GM19099 (cell line): Measurements from ENCODE around the gene SLC13A3.

Experiments used
- POLR2A ChIP-seq: IDR thresholded peaks from 3 replicates; pipeline ENCODE4 v1.6.1; 2011; ENCODE audit warnings: low read depth; ENCODE audit not compliant: insufficient read length; ENCODE audit errors: extremely low read depth

Gene SLC13A3

DNA sequence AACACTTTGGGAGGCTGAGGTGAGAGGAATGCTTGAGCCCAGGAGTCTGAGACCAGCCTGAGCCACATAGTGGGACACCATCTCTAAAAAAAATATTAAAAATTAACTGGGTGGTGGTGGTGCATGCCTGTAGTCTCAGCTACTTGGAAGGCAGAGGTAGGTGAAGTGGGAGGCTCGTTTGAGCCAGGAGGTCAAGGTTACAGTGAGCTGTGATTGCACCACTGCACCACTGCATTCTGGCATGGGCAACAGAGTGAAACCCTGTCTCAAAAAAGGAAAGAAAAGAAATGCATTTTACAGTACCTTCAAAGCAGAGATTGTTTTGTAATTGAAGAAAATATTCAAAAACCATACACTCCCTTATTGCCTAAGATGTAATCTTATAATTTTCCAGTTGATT is 107.3 kb downstream of the SLC13A3 start:
- TF ChIP-seq POLR2A, result no peak

- no peak for TF ChIP-seq POLR2A
Measured at GRCh38 chr20:46543033-46543432, 108.2 kb downstream of the SLC13A3 start.

- TF ChIP-seq POLR2A, result no peak
Measured at GRCh38 chr20:46541229-46541935, 109.9 kb downstream of the SLC13A3 start.

- no peak for TF ChIP-seq POLR2A
Measured at GRCh38 chr20:46539113-46539512, 112.1 kb downstream of the SLC13A3 start.

GRCh38 chr20:46530640-46531039 is 120.6 kb downstream of the SLC13A3 start:
- no peak for TF ChIP-seq POLR2A

GRCh38 chr20:46523696-46524328 is 127.4 kb downstream of the SLC13A3 start:
- TF ChIP-seq POLR2A, result no peak

DNA sequence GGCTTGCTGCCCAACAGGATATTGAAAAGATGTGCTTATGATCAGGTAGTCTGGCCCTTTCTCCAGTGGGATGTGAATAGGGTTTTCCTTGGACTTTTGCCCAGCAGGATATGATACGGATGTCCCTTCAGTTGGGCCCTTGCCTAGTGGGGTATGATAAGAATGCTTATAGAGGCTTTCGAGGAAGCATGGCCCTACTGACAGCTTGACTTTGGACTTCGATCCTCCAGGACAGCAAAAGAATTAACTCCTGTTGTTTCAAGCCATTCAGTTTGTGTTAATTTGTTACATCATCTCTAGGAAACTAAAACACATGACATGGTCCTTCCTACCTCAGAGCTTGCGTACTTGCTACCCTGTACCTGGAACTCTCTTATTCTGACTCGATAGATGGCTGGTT is 128.2 kb downstream of the SLC13A3 start:
- TF ChIP-seq POLR2A, result no peak

GRCh38 chr20:46520976-46521579 is 130.2 kb downstream of the SLC13A3 start:
- TF ChIP-seq POLR2A, result no peak

DNA sequence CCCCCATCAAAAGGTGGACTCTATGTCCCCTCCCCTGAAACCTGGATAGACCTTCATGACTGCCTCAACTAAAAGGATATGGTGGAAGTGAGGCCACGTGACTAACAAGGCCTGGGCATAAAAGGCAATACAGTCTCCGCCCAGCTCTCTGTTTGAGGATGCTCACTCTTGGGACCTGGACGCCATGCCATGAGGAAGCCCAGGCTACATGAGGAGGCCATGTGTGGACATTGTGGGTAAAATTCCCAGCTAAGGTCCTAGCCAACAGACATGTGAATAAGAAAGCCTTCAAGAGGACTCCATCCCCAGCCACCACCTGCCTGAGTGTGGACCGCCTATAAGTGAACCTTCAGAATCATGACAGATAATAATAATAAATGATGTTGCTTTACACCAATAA is 130.7 kb downstream of the SLC13A3 start:
- TF ChIP-seq POLR2A, result no peak

DNA sequence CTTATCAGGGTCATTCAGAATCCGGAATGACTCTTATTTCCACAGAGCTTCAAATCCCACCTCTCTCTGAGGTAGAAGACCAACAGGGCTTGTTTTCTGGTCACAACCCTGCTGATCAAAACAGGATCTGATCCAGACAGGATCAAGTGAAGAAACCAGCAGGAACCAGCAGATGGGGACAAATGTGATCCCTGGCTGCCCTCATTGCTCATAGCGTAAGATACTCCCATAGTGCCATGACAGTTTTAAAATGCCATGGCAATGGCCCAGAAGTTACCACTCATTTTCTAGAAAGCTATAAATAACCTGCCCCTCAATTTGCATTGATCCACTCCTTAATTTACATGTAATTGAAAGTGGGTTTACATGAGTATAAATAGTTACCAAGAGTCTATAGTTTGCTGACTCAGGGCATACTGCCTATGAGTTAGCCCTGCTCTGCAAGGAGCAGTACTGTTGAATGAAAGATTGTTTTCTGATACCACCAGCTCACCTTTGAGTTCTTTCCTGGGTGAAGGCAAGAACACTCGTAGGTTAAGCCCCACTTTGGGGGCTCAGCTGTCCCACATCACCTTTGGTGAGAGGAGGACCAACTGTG is 131.7 kb downstream of the SLC13A3 start:
- TF ChIP-seq POLR2A, result no peak

DNA sequence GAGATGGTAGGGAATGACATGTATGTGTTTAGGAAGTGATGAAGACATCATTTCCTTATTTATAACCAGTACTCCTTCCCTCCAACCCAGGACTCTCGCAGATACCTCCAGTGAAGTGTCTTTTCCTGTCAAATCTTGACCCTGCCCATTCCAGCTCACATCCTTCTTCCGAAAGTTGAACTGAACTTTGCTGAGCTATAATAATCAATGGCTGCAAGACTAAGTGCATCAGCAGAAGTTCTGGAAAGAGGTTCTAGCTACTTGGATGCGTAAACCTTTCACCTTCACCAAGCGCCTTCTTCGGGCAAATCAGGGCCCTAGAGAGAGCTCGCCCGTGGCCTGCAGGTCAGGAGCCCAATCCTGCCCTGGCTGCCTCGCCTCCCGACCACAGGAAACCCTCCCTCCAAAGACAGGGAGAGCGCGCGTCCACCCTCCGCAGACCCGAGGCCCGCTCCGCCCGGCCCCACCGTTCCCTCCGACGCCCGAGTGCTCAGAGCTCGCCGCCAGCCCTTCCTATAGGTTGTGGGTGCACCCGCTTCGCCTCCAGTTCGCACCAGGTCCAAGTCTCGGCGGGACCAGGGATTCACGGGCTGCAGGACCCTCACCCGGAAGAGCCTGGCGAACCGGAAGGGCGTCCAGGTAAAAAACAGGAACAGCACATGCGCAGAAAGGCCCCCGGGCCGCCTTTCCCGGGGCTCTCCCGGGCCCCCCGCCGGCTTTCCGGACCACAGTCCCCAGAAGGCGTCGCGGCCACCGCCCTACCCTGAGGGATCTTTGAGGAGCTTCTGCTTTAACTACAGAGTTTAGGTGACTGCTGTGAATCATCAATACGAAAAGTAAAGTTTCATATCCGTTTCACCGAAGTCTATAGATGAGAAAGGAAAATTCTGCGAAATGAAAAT is 138.1 kb downstream of the SLC13A3 start, which contains the start of gene ZNF334:
Gene ZNF334, minus strand, starts transcription at position 617 of the 902 bp plus-strand sequence. CDS start 1,457 bp downstream, outside the sequence.
- peak; percentile 51 for TF ChIP-seq POLR2A

GRCh38 chr20:46509523-46509922 is 141.7 kb downstream of the SLC13A3 start:
- no peak for TF ChIP-seq POLR2A
